Measurements from ENCODE around the gene LURAP1L.

The LURAP1L gene

GRCh38 chr9:12813960-12814876 lies 39.4 kb downstream of the LURAP1L start:
- DNase-seq = no peak

GRCh38 chr9:12814877-12815237 lies 40.0 kb downstream of the LURAP1L start:
- DNase-seq = no peak

- no peak for DNase-seq
Observed at GRCh38 chr9:12815888-12816287, 41.1 kb downstream of the LURAP1L start.

- DNase-seq = no peak
Observed at GRCh38 chr9:12816656-12817101, 41.9 kb downstream of the LURAP1L start.

GRCh38 chr9:12817702-12818101 lies 42.9 kb downstream of the LURAP1L start:
- DNase-seq = no peak

- no peak for DNase-seq
Observed at GRCh38 chr9:12818431-12819000, 43.7 kb downstream of the LURAP1L start.

GRCh38 chr9:12819436-12820185 lies 44.8 kb downstream of the LURAP1L start:
- DNase-seq = no peak

- DNase-seq = no peak
Observed at GRCh38 chr9:12822111-12822510, 47.3 kb downstream of the LURAP1L start.

GRCh38 chr9:12826924-12827565 lies 52.2 kb downstream of the LURAP1L start:
- no peak for DNase-seq

- no peak for DNase-seq
Observed at GRCh38 chr9:12833701-12834100, 58.9 kb downstream of the LURAP1L start.

GRCh38 chr9:12838546-12838945 lies 63.7 kb downstream of the LURAP1L start:
- no peak for DNase-seq

- no peak for DNase-seq
Observed at GRCh38 chr9:12843735-12844134, 68.9 kb downstream of the LURAP1L start.

GRCh38 chr9:12846035-12846434 lies 71.2 kb downstream of the LURAP1L start:
- DNase-seq = no peak

GRCh38 chr9:12847561-12847960 lies 72.7 kb downstream of the LURAP1L start:
- DNase-seq = no peak

GRCh38 chr9:12849486-12850003 lies 74.7 kb downstream of the LURAP1L start:
- DNase-seq = no peak

- no peak for DNase-seq
Observed at GRCh38 chr9:12851341-12852090, 76.7 kb downstream of the LURAP1L start.

GRCh38 chr9:12853051-12853450 lies 78.2 kb downstream of the LURAP1L start:
- no peak for DNase-seq

- DNase-seq = no peak
Observed at GRCh38 chr9:12854221-12854620, 79.4 kb downstream of the LURAP1L start.

GRCh38 chr9:12855066-12855465 lies 80.2 kb downstream of the LURAP1L start:
- no peak for DNase-seq

GRCh38 chr9:12856603-12857002 lies 81.8 kb downstream of the LURAP1L start:
- no peak for DNase-seq

GRCh38 chr9:12859704-12860251 lies 85.0 kb downstream of the LURAP1L start:
- DNase-seq = no peak

- no peak for DNase-seq
Observed at GRCh38 chr9:12860998-12861397, 86.2 kb downstream of the LURAP1L start.

Data from activated CD4-positive, CD25-positive, alpha-beta regulatory T cell (primary cell).